A549 (cell line): ENCODE data around the gene SETBP1.

Experiments
- KDM1A ChIP-seq: fragments of 200-600 bp; sonication (generic); IDR thresholded peaks from 2 replicates; pipeline ENCODE4 v1.6.1; 2016; ENCODE audit warnings: low read depth, mild to moderate bottlenecking
- KDM5A ChIP-seq: fragments of 200-600 bp; sonication (generic); IDR thresholded peaks from 2 replicates; pipeline ENCODE4 v1.6.1; 2016; ENCODE audit warnings: antibody characterized with exemption, mild to moderate bottlenecking
- TF ChIP-seq, protein P1 (sequence below): fragments of >200 bp; sonication (Bioruptor Twin); formaldehyde crosslinking; IDR thresholded peaks from 3 replicates; pipeline ENCODE4 v1.5.1; 2016

DNA sequence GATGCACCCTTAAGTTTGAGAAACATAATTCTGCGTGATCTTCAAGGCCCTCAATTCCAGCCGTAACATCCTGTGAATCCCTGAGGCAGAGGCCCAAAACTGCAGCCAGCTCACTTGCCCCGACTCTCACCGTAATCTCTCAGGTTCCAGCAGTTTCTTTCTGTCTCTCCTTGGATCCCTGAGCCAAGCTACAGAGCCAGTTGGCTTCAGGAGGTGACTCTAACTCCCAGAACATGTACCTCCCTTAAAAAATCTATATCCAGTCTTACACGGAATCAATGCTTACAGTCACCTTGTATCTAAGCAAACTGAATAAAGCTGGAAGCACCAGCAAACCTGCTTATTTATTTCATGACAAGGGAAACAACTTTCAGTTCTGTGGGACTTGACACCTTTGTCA lies 300.4 kb downstream of the SETBP1 start:
- TF ChIP-seq, protein P1, sequence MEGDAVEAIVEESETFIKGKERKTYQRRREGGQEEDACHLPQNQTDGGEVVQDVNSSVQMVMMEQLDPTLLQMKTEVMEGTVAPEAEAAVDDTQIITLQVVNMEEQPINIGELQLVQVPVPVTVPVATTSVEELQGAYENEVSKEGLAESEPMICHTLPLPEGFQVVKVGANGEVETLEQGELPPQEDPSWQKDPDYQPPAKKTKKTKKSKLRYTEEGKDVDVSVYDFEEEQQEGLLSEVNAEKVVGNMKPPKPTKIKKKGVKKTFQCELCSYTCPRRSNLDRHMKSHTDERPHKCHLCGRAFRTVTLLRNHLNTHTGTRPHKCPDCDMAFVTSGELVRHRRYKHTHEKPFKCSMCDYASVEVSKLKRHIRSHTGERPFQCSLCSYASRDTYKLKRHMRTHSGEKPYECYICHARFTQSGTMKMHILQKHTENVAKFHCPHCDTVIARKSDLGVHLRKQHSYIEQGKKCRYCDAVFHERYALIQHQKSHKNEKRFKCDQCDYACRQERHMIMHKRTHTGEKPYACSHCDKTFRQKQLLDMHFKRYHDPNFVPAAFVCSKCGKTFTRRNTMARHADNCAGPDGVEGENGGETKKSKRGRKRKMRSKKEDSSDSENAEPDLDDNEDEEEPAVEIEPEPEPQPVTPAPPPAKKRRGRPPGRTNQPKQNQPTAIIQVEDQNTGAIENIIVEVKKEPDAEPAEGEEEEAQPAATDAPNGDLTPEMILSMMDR: no peak
- TF ChIP-seq KDM5A (no peak), KDM1A (no peak)
